SKM-1 treated with dmso at 0.1 percent for 144 hours (cell line): ENCODE results near the gene SRCAP.
"Not testable (repeated sequence)": the region's sequence is repeated elsewhere in the genome, so short reads cannot be mapped to it uniquely, and the experiment has no call there.

Experiments used
- DNase-seq: peaks from one replicate; lab custom pipeline; 2025; ENCODE audit not compliant: unreplicated experiment; lab: John Stamatoyannopoulos, UW

The SRCAP gene

DNA sequence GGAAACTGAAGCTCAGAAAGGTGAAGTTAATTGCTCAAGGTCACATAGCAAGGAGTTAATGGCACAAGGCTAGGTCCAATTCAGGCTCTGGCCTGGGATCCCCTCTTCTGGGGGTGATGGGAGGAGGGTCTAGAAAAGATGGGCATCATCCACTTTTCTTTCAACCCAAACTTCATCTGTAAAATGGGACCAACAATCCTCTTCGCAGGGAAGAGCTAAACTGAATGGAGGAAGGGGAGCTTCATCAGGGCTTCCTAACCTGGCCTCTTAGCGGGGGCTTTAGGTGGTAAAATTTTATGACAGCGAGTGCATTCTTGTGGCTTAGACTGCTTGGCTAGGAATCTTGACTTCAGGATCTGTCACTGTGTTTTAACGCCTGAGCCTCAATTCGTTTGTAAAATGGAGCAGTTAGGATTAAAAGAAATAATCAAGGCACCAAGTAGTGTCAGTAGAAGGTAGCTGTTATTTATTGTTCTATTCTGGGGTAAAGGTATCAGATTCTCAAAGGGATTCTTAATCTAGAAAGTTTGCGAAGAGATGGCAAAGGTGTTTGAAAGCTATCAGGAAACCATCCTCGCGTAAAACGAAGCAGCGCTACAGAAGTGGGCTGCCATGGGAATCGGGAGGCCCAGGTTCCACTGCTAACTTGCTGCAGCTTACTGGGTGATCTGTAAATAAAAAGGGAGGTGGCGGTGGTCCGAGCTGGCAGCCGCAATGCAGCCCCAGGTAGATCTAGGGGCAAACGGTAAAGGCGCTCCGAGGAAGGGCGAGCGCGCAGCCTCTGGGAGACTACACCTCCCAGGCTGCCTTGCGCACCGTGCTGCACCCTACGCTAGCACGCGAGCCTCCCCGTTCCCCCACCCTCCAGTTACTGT lies 1.5 kb upstream of the SRCAP start:
- peak; percentile 95 for DNase-seq

DNA sequence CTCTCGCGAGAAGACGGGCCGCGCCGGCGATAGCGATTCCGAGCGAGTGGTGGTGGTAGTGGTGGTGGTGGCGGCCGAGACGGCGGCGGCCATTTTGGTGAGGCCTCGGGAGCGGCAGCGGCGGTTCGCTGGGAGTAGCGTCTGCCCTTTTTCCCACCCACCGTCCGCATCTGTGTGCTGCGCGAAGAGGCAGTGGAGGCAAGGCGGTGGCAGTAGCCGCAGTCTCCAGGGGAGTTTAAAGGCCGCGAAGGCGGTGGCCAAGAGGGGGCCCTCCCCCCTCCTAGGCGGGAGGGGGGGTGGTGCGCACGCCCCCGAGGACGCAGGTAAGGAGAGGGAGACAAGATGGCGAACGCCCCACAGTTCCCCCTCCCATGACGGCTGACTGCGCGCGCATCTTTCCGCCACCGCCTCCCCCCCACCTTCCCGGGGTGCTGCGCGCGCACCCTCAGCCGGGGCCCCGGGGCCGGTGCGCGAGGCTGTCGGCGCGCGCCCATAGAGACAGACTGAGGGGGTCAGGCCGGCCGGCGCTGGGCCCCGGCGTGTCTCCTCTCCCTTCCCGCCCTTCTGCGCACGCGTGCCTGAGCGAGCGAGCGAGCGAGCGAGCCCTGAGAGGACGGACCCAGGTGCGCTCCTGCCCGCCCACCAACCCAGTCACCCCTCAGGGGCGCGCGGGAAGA lies 694 bp upstream of the SRCAP start:
- peak; percentile 73 for DNase-seq

GRCh38 chr16:30699615-30700099 lies 686 bp downstream of the SRCAP start:
- DNase-seq, result no peak

DNA sequence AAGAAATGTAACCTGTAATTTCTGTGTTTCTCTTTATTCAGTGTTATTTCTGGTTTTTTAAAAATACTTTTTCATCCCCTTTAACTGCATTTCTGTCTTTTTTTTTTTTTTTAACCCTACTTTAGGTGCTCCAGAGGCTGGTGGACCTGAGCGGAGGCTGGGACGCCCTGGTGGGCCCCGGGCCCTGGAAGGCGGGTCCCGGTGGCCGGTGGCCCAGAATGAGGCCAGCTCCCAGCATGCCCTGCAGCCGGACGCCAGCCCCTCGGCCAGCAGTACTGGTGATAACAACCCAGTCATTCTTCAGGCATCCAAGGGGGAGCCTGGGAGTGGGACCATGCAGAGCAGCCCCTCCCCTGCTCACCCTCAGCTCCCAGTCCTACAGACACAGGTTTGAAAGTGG lies 1.5 kb downstream of the SRCAP start:
- DNase-seq, result no peak

- no peak for DNase-seq
Observed at GRCh38 chr16:30700971-30701370, 2.0 kb downstream of the SRCAP start.

DNA sequence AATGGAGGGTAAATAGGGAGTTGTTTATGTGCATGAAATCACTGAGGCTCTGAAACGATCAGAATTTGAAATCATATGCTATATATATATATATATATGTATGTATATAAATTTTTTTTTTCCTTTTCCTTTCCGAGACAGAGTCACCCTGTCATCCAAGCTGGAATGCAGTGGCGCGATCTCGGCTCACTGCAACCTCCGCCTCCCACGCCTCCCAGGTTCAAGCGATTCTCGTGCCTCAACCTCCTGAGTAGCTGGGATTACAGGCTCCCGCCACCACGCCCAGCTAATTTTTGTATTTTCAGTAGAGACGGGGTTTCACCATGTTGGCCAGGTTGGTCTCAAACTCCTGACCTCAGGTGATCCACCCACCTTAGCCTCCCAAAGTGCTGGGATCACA lies 4.1 kb downstream of the SRCAP start:
- DNase-seq, result not testable (repeated sequence)

DNA sequence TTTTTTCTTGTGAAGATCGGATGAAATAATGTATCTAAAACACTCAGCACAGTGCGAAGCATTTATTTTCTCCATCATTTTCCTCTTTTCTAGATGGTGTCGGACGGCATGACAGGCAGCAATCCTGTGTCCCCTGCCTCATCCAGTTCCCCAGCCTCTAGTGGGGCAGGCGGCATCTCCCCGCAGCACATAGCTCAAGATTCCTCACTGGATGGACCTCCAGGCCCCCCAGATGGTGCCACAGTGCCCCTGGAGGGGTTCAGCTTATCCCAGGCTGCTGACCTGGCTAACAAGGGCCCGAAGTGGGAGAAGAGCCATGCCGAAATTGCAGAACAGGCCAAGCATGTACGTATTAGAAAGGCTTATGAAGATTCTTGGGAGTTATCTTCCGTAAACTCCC lies 5.0 kb downstream of the SRCAP start:
- DNase-seq, result no peak

DNA sequence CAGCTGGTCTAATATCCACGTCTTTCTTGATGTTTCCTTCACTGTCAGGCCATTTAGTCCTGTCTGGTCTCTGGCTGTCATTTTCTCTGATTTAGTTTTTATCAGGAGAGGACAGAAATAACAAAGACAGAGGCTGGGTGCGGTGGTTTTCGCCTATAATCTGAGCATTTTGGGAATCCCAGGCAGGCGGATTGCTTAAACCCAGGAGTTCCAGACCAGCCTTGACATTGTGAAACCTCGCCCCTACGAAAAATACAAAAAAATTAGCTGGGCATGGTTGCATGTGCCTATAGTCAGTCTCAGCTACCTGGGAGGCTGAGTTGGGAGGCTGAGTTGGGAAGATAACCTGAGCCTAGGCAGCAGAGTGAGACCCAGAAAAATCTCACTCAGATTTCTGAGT lies 7.1 kb downstream of the SRCAP start:
- DNase-seq, result no peak

DNA sequence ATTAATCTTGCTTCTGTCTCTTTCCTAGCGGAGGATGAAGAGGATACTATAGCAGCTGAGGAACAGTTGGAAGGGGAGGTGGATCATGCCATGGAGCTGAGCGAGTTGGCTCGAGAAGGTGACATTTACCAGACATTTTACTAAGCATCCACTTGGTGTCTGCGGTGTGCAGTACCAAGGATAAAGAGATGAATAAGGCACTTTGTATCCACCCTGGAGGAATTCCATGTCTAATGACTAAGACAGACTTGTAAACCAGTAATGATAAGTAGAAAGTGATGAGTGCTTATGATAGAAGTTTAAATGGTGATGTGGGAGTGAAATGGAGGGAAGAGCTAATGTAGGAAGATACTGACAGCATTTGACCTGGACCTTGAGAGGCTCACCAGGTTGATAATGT lies 12.0 kb downstream of the SRCAP start:
- DNase-seq, result no peak

DNA sequence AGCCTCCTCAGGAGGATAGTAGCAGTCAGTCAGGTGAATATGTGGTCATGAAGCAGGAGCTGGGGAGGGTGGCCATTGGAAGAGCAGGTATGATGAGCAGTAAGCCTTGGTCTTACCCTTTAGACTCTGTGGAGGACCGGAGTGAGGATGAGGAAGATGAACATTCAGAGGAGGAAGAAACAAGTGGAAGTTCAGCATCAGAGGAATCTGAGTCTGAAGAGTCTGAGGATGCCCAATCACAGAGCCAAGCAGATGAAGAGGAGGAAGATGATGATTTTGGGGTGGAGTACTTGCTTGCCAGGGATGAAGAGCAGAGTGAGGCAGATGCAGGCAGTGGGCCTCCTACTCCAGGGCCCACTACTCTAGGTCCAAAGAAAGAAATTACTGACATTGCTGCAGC lies 12.7 kb downstream of the SRCAP start:
- DNase-seq, result no peak

DNA sequence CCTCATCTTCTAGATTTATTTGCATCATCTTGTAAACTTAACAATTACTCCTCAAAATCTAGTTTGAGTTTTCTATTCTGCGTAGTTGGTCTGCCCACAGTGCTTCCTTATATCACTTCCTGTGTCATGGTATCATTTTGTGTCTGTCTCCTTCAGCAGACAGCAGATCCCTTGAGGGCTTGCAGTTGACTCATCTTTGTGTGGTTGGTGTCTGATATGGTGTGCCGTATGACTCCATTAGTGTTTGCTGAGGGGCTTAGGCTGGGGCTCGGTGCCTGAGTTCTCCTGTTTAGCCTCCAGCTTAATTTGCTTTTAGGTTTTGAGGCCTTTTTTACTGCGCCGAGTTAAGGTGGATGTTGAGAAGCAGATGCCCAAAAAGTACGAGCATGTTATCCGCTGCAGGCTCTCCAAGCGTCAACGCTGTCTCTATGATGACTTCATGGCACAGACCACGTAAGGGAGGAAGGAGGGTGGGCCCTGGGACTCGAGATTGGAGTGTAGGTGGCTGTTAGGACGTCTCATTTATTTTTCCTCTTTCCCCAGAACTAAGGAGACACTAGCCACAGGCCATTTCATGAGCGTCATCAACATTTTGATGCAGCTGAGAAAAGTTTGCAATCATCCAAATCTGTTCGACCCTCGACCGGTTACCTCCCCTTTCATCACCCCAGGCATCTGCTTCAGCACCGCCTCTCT lies 16.9 kb downstream of the SRCAP start:
- DNase-seq, result peak; percentile 12

DNA sequence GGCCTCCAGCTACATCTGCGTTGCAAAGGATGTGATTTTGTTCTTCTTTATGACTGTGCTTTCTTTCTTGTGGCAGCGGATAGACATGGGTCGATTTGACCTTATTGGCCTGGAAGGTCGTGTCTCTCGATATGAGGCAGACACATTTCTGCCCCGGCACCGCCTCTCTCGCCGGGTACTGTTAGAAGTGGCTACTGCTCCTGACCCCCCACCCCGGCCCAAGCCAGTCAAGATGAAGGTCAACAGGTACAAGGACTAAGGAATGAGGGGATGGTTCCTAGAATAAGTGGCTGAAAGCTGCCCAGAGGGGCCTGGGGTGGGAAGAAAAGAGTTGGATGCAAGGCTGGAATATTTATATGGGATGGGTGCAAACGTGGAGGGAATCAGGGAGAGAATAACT lies 21.1 kb downstream of the SRCAP start:
- no peak for DNase-seq

DNA sequence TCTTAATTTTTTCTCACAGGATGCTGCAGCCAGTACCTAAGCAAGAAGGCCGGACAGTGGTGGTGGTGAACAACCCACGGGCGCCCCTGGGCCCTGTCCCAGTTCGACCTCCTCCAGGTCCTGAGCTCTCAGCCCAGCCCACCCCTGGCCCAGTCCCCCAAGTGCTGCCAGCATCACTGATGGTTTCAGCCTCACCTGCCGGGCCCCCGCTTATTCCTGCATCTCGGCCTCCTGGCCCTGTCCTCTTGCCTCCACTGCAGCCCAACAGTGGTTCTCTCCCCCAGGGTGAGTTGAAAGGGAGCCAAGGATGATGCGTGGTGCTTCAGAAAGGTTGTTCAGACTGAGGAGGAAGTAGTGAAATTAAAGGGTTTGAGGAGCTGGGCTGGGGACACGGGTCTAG lies 21.7 kb downstream of the SRCAP start:
- no peak for DNase-seq

DNA sequence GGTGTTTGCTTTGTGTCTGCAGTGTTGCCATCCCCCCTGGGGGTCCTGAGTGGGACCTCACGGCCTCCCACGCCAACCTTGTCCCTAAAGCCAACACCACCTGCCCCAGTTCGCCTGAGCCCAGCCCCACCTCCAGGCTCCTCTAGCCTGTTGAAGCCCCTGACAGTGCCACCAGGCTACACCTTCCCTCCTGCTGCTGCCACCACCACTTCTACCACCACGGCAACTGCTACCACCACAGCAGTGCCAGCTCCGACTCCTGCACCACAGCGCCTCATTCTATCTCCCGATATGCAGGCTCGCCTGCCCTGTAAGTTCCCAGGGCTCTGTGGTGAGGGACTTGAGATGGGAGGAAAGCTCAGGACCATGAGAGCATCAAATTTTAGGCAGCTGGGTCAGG lies 22.2 kb downstream of the SRCAP start:
- DNase-seq, result no peak

DNA sequence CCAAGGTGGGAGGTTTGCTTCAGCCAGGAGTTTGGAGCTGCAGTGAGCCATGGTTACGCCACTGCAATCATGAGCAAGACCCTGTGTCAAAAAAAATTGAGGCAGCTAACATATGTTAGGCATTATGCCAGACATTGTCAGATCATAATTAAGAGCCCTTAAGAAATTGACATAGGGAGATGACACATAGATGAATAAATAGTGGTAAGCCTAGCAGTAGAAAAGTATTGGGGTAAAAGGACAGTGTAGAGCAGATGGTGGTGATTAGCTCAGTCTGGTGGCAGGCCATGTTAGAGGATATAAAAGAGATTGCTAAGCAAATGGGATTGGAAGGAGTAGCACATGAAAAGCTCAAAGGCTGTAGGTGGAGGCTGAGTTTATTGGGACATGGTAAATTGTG lies 22.6 kb downstream of the SRCAP start:
- no peak for DNase-seq

- DNase-seq, result no peak
Observed at GRCh38 chr16:30722443-30722842, 23.5 kb downstream of the SRCAP start.

DNA sequence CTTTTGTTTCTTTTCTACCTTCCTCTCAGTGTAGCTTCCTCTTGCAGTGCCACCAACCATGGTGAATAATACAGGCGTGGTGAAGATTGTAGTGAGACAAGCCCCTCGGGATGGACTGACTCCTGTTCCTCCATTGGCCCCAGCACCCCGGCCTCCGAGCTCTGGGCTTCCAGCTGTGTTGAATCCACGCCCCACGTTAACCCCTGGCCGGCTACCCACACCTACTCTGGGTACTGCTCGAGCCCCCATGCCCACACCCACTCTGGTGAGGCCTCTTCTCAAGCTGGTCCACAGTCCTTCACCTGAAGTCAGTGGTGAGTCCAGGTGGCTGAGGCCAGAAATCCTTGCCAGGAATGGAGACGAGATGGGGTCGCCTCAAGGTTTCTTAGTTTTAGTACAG lies 23.9 kb downstream of the SRCAP start:
- no peak for DNase-seq

DNA sequence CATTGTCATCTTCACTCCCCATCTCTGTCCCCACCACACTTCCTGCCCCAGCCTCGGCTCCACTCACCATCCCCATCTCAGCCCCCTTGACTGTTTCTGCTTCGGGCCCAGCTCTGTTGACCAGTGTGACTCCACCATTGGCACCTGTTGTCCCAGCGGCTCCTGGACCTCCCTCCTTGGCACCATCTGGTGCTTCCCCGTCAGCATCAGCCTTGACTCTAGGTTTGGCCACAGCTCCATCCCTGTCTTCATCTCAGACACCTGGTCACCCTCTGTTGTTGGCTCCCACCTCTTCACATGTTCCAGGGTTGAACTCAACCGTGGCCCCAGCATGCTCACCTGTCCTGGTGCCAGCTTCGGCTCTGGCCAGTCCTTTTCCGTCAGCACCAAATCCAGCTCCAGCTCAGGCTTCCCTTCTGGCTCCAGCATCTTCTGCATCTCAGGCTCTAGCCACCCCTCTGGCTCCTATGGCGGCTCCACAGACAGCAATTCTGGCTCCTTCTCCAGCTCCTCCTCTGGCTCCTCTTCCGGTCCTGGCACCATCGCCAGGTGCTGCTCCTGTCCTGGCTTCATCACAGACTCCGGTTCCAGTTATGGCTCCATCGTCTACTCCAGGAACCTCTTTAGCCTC lies 24.9 kb downstream of the SRCAP start:
- no peak for DNase-seq

GRCh38 chr16:30724641-30725417 lies 25.9 kb downstream of the SRCAP start:
- DNase-seq, result peak; percentile 67

GRCh38 chr16:30725418-30725792 lies 26.4 kb downstream of the SRCAP start:
- no peak for DNase-seq

GRCh38 chr16:30728321-30728720 lies 29.4 kb downstream of the SRCAP start:
- DNase-seq, result no peak
